Peyer's patch (tissue), 4 donors: Measurements from ENCODE around the gene DEK.

Experiments used
- CTCF ChIP-seq, 6 experiments: fragments of 450-650 bp in 4 of 6; fragments of 200-600 bp in 2 of 6; sonication (generic) in 1 of 6; IDR thresholded peaks; one replicate each; pipeline ENCODE4 v1.5.1; 2017 to 2019; ENCODE audit warnings: antibody characterized with exemption in 6 of 6, mild to moderate bottlenecking in 3 of 6, moderate library complexity in 1 of 6
- POLR2A ChIP-seq, 2 donors: fragments of 450-650 bp; IDR thresholded peaks; one replicate each; pipeline ENCODE4 v1.5.1; 2017; ENCODE audit warnings: antibody characterized with exemption in 2 of 2, mild to moderate bottlenecking in 2 of 2, moderate library complexity in 2 of 2

- no peak for TF ChIP-seq CTCF (IDR thresholded peaks at IDR 0.05)
- TF ChIP-seq POLR2A (IDR thresholded peaks at IDR 0.05): no peak
Observed at GRCh38 chr6:18306977-18307376, 42.6 kb upstream of the DEK start.
